Liver (tissue), 9 donors: Measurements from ENCODE around the gene ACVR2A. TPM values are rescaled to one million over a fixed set of nuclear protein-coding genes. Genes with fewer than 3 reads are reported as not detected.

Experiments used
- DNase-seq: peaks from one replicate; pipeline ENCODE4 v3.0.0-alpha.2; 2017; ENCODE audit warnings: low spot score
- H3K27ac ChIP-seq, 2 donors: one replicate each; pipeline ENCODE4 v1.7.0; 2013; ENCODE audit warnings: inconsistent platforms in 2 of 2, low read length in 2 of 2, control low read depth in 1 of 2, low read depth in 1 of 2, mild to moderate bottlenecking in 1 of 2
- H3K27me3 ChIP-seq, 4 donors: one replicate each; pipeline versions ENCODE4 v1.6.1 to v1.7.0; 2013; ENCODE audit warnings: low read length in 3 of 4, inconsistent platforms in 1 of 4, mild to moderate bottlenecking in 1 of 4, moderate library complexity in 1 of 4; ENCODE audit not compliant: control insufficient read depth in 4 of 4, insufficient read depth in 4 of 4
- H3K36me3 ChIP-seq, 4 donors: one replicate each; pipeline versions ENCODE4 v1.6.1 to v1.7.0; 2013; ENCODE audit warnings: low read length in 3 of 4, mild to moderate bottlenecking in 3 of 4, low read depth in 1 of 4, moderate library complexity in 1 of 4; ENCODE audit not compliant: control insufficient read depth in 4 of 4, insufficient read depth in 3 of 4
- H3K4me1 ChIP-seq, 4 donors: one replicate each; pipeline versions ENCODE4 v1.6.1 to v1.7.0; 2013; ENCODE audit warnings: low read length in 3 of 4, mild to moderate bottlenecking in 3 of 4, moderate library complexity in 1 of 4; ENCODE audit not compliant: control insufficient read depth in 4 of 4, insufficient read depth in 4 of 4
- H3K4me3 ChIP-seq, 3 donors: one replicate each; pipeline versions ENCODE4 v1.6.1 to v1.7.0; 2013; ENCODE audit warnings: low read length in 3 of 3, control low read depth in 1 of 3, low read depth in 1 of 3, mild to moderate bottlenecking in 1 of 3
- H3K9ac ChIP-seq, 2 donors: one replicate each; pipeline ENCODE4 v1.7.0; 2013; ENCODE audit warnings: low read length in 2 of 2, mild to moderate bottlenecking in 2 of 2, moderate library complexity in 2 of 2, control low read depth in 1 of 2, low read depth in 1 of 2
- H3K9me3 ChIP-seq, 4 donors: one replicate each; pipeline versions ENCODE4 v1.6.1 to v1.7.0; 2013; ENCODE audit warnings: low read length in 3 of 4; ENCODE audit not compliant: control insufficient read depth in 4 of 4
- ATF3 ChIP-seq: IDR thresholded peaks from 2 replicates; pipeline ENCODE4 v1.6.1; 2016; ENCODE audit warnings: antibody characterized with exemption
- CTCF ChIP-seq: fragments of 150-350 bp; IDR thresholded peaks from 2 replicates; pipeline ENCODE4 v1.5.1; 2017; ENCODE audit warnings: improper control_type of control experiment, low read depth, low read length; ENCODE audit not compliant: missing input control
- EGR1 ChIP-seq, 2 donors: IDR thresholded peaks; 2 replicates each; pipeline ENCODE4 v1.6.1; 2016 to 2018; ENCODE audit warnings: antibody characterized with exemption in 2 of 2, low read depth in 2 of 2
- FOXA1 ChIP-seq: IDR thresholded peaks from 2 replicates; pipeline ENCODE4 v1.6.1; 2016; ENCODE audit warnings: antibody characterized with exemption
- GABPA ChIP-seq, 2 donors: IDR thresholded peaks in 1 of 2; conservative IDR thresholded peaks in 1 of 2; 2 replicates each; pipeline ENCODE4 v1.6.1; 2016; ENCODE audit warnings: antibody characterized with exemption in 2 of 2, mild to moderate bottlenecking in 1 of 2, moderate library complexity in 1 of 2
- HNF4A ChIP-seq, 2 donors: conservative IDR thresholded peaks; 2 replicates each; pipeline ENCODE4 v1.6.1; 2016; ENCODE audit warnings: antibody characterized with exemption in 2 of 2, mild to moderate bottlenecking in 2 of 2
- HNF4G ChIP-seq: IDR thresholded peaks from 2 replicates; pipeline ENCODE4 v1.6.1; 2016; ENCODE audit warnings: antibody characterized with exemption
- JUND ChIP-seq, 2 donors: IDR thresholded peaks; 2 replicates each; pipeline ENCODE4 v1.6.1; 2016; ENCODE audit warnings: antibody characterized with exemption in 2 of 2
- NR2F2 ChIP-seq: IDR thresholded peaks from 2 replicates; pipeline ENCODE4 v1.6.1; 2016; ENCODE audit warnings: antibody characterized with exemption
- RAD21 ChIP-seq, 2 donors: IDR thresholded peaks; 2 replicates each; pipeline ENCODE4 v1.6.1; 2016; ENCODE audit warnings: antibody characterized with exemption in 2 of 2, mild to moderate bottlenecking in 2 of 2
- RXRA ChIP-seq, 2 donors: IDR thresholded peaks; 2 replicates each; pipeline ENCODE4 v1.6.1; 2017 to 2018; ENCODE audit warnings: antibody characterized with exemption in 2 of 2, mild to moderate bottlenecking in 1 of 2
- SP1 ChIP-seq: IDR thresholded peaks from 2 replicates; pipeline ENCODE4 v1.6.1; 2018; ENCODE audit warnings: antibody characterized with exemption, mild to moderate bottlenecking
- YY1 ChIP-seq: IDR thresholded peaks from 2 replicates; pipeline ENCODE4 v1.6.1; 2016; ENCODE audit warnings: antibody characterized with exemption, mild to moderate bottlenecking
- WGBS: extraction: QIAGEN DNeasy Blood & Tissue Kit; methylation state at CpG from one replicate; pipeline ENCODE4 v1.1.7; 2013; 5-methylcytosine and 5-hydroxymethylcytosine counted together
- polyA plus RNA-seq, 2 donors: library from polyadenylated mRNA; stranded (reverse) in 1 of 2; unstranded in 1 of 2; fragments of 200-250 nt in 1 of 2; fragments of >200 nt in 1 of 2; fragmentation: Nextera tagmentation in 1 of 2; extraction: Ambion mirVana in 1 of 2; gene quantifications; one replicate each; pipeline versions ENCODE4 v1.2.1 to v1.2.3, GENCODE V29; 2013 to 2015
- total RNA-seq, 2 donors: library from RNA; depleted of rRNA; stranded (reverse); fragments of >200 nt; gene quantifications; one replicate each; pipeline ENCODE4 v1.2.3, GENCODE V29; 2014
- donor health status: healthy.
- donor health status: healthy.
- donor health status: healthy.
- donor health status: healthy.
- donor health status: healthy.

The ACVR2A gene
- total and polyA plus RNA-seq, 4 donors: 2.2 to 9.5 (median 6.3) TPM

- Histone ChIP-seq H3K9me3 (no peaks in the 10 kb centered on the region), H3K4me3 (no peak overlapping the region), H3K27me3 (no peaks in the 10 kb centered on the region), H3K27ac (no peak overlapping the region), H3K9ac (no peak overlapping the region), H3K36me3 (no peaks in the 10 kb centered on the region), H3K4me1 (peaks cover 0 to 32% (median 10%) of the 10 kb centered on the region in 4 donors)
- TF ChIP-seq CTCF: no peak
- no peak for TF ChIP-seq RXRA (IDR thresholded peaks at IDR 0.05)
- no peak for TF ChIP-seq SP1
- TF ChIP-seq ATF3: no peak
- TF ChIP-seq JUND (IDR thresholded peaks at IDR 0.05): no peak
- no peak for TF ChIP-seq FOXA1
- TF ChIP-seq YY1: no peak
- TF ChIP-seq GABPA (IDR thresholded peaks at IDR 0.05 in 1 of 2, conservative IDR thresholded peaks at IDR 0.05 in 1 of 2): no peak
- no peak for DNase-seq
These were observed 3.0 kb downstream of the ACVR2A start for GRCh38 chr2:147847746-147848391.

- Histone ChIP-seq H3K4me1 (peaks cover 0 to 32% (median 8%) of the 10 kb centered on the region in 4 donors), H3K27ac (no peak overlapping the region), H3K4me3 (no peak overlapping the region), H3K27me3 (no peaks in the 10 kb centered on the region), H3K9me3 (no peaks in the 10 kb centered on the region), H3K36me3 (no peaks in the 10 kb centered on the region), H3K9ac (no peak overlapping the region)
- DNase-seq: no peak
- 86% methylated on average over 1 of the region's 1 CpG for WGBS
- TF ChIP-seq RXRA (IDR thresholded peaks at IDR 0.05): no peak
- no peak for TF ChIP-seq EGR1 (IDR thresholded peaks at IDR 0.05; ENCODE audit: low read depth in 2 of 2)
- no peak for TF ChIP-seq GABPA (IDR thresholded peaks at IDR 0.05 in 1 of 2, conservative IDR thresholded peaks at IDR 0.05 in 1 of 2)
- TF ChIP-seq JUND (IDR thresholded peaks at IDR 0.05): no peak
- TF ChIP-seq YY1: no peak
- TF ChIP-seq NR2F2: no peak
- no peak for TF ChIP-seq HNF4A (conservative IDR thresholded peaks at IDR 0.05)
- no peak for TF ChIP-seq SP1
- TF ChIP-seq RAD21 (IDR thresholded peaks at IDR 0.05): no peak
- TF ChIP-seq CTCF: no peak
- no peak for TF ChIP-seq HNF4G
These were observed 6.0 kb downstream of the ACVR2A start for GRCh38 chr2:147850838-147851237.
